ENCODE measurements around the gene TTPAL.
A peak's percentile ranks its signal among the peaks of the same experiment; 100 is the strongest.

Gene TTPAL, protein sequence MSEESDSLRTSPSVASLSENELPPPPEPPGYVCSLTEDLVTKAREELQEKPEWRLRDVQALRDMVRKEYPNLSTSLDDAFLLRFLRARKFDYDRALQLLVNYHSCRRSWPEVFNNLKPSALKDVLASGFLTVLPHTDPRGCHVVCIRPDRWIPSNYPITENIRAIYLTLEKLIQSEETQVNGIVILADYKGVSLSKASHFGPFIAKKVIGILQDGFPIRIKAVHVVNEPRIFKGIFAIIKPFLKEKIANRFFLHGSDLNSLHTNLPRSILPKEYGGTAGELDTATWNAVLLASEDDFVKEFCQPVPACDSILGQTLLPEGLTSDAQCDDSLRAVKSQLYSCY

GRCh38 chr20:44475694-44476560 is at the start of gene TTPAL:
TTPAL (plus strand) TSS chr20:44475874; CDS start chr20:44480000, 4,126 bp downstream.
- peak; percentile 85 for DNase-seq (ENCODE audit: low read depth)
- TF ChIP-seq CTCF (IDR thresholded peaks at IDR 0.05; ENCODE audit: low read length, missing control alignments) = peak; percentile 32
- peak within 1 kb of the TSS; percentile 88 for H3K4me3 ChIP-seq (replicated peaks; ENCODE audit: low read depth, low read length)

- H3K4me3 ChIP-seq (replicated peaks; ENCODE audit: low read depth, low read length) = no peak overlapping the region
- no peak for DNase-seq (ENCODE audit: low read depth)
- no peak for TF ChIP-seq CTCF (IDR thresholded peaks at IDR 0.05; ENCODE audit: low read length, missing control alignments)
These were observed 49.8 kb upstream of the TTPAL start for GRCh38 chr20:44425923-44426322.

DNA sequence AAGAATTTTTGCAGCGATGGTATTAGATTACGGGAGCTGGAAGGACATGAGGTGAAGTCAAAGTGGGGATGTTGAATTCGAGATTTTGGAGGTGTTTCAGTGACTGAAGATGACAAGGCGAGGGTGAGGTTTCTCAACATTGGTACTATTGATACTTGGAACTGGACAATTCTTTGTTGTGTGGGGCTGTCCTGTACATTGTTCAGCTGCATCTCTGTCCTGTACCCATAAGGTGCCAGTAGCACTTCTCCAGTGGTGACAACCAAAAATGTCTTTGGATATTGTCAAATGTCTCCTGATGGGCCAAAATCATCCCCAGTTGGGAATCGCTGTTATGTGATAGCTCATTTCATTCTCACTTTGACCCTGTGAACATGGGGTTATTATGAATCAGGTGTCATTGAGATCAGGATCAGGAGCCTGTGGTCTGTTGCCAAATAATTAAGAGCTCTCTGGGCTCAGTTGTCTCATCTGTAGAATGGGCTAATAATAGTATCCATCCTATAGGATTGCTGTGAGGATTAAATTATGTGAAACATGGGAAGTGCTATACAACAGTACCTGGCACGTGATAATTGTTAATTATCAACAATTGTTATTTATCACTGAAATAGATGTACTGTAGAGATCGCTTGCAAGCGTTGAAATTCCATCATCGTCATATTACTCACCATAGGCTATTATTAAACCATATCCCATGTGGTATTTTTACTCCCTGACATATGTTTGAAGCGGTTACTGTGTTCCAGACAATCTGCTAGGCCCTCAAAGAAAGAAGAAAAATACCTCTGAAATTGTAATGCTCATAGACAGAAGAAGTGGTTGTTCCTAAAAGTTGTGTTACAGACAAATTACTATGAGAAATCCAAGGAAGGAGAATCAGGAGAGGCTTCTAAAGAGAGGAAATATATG is 48.5 kb upstream of the TTPAL start:
- DNase-seq (ENCODE audit: low read depth) = no peak
- no peak for TF ChIP-seq CTCF (IDR thresholded peaks at IDR 0.05; ENCODE audit: low read length, missing control alignments)
- no peak overlapping the region for H3K4me3 ChIP-seq (replicated peaks; ENCODE audit: low read depth, low read length)

DNA sequence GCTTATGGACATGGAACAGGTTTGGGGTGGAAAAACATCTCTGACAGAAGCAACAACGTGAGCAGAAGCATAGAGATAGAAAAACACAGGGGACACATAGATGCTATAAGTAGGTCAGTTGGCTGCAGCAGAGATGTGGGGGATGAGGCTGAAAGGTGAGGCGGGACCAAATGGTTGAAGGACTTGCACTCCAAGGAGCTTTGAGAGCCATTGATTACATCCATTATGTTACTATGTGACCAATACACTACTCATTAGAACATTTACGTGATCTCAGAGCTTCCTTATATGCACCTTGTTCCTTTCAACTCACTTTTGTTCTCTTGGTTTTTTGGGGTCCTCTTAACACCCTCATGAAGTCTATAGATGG is 47.9 kb upstream of the TTPAL start:
- DNase-seq (ENCODE audit: low read depth) = no peak
- no peak for TF ChIP-seq CTCF (IDR thresholded peaks at IDR 0.05; ENCODE audit: low read length, missing control alignments)
- no peak overlapping the region for H3K4me3 ChIP-seq (replicated peaks; ENCODE audit: low read depth, low read length)

DNA sequence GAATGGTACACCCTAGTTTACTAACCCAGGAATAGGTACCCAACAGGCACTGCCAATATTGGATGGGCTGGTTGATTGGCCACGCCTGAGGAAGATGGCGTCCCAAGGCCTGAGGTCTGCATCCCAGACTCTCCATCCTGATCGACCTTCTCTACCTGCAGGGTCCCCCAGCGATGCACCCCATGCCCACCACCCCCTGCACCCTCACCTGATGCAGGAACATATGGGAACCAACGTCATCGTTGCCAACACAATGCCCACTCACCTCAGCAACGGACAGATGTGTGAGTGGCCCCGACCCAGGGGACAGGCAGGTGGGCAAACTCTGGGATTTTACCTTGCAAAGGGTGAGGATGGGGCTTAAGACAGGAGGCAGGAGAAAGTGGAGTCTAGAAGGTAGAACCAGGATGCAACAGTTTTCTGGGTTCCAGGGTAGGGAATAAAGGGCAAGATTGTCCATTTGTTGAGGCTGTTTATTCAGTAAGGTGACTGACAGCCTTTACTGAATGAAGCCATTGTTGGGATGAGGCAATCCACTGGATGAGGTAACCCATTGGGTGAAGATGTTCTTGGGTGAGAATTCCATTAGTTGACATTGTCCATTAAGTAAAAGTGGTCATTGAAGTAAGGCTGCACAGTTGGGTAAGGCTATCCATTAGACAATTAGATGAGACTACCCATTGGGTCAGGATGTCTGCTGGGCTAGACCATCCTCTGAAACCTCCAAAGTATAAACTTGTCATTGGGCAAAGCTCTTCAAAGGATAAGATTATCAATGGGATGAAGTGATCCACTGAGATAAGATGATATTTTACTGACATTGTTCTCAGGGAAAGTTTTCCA is 47.3 kb upstream of the TTPAL start:
- no peak overlapping the region for H3K4me3 ChIP-seq (replicated peaks; ENCODE audit: low read depth, low read length)
- TF ChIP-seq CTCF (IDR thresholded peaks at IDR 0.05; ENCODE audit: low read length, missing control alignments) = no peak
- no peak for DNase-seq (ENCODE audit: low read depth)

- no peak for DNase-seq (ENCODE audit: low read depth)
- TF ChIP-seq CTCF (IDR thresholded peaks at IDR 0.05; ENCODE audit: low read length, missing control alignments) = no peak
- no peak overlapping the region for H3K4me3 ChIP-seq (replicated peaks; ENCODE audit: low read depth, low read length)
These were observed 46.7 kb upstream of the TTPAL start for GRCh38 chr20:44429017-44429339.

Measured in fibroblast of pulmonary artery (primary cell).